ENCODE results near the gene RPL10.
"Not testable (repeated sequence)": the region's sequence is repeated elsewhere in the genome, so short reads cannot be mapped to it uniquely, and the experiment has no call there.

RPL10 gene

DNA sequence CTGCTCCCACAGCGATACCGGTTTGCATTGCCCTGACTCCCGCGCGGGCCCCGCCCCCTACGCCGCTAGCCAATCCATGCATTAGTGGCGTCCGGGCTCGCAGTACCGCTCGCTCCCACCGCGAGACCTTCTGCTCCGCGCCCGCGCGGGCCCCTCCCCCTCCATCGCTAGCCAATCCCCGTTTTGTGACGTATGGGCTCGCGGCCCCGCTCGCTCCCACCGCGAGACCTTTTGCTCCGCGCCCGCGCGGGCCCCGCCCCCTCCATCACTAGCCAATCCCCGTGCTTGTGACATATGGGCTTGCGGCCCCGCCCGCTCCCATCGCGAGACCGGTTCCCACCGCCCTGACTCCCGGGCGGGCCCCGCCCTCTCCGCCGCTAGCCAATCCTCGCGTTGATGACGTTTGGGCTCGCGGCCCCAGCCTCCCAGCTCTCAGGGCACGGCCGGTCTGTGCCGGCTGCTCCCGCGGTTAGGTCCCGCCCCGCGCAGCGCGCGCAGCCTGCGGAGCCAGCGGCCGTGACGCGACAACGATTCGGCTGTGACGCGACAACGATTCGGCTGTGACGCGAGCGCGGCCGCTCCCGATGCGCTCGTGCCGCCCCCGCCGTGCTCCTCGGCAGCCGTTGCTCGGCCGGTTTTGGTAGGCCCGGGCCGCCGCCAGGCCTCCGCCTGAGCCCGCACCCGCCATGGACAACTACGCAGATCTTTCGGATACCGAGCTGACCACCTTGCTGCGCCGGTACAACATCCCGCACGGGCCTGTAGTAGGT is 19.2 kb upstream of the RPL10 start, which contains the start of gene EMD:
Gene EMD (plus strand): TSS at position 497 of the 770 bp plus-strand sequence. CDS start 190 bp downstream, at position 687.
- no peak within 1 kb of the TSS for H2AFZ ChIP-seq (ENCODE audit: low read length, unreplicated experiment)
- H3K36me3 ChIP-seq (ENCODE audit: insufficient read depth, low read length): no peaks in the 10 kb centered on the region
- H3K27ac ChIP-seq (ENCODE audit: low read depth, low read length): peak within 1 kb of the TSS; percentile 97
- H3K4me3 ChIP-seq (ENCODE audit: low read depth, low read length): peak within 1 kb of the TSS; percentile 94
- H3K79me2 ChIP-seq (ENCODE audit: control insufficient read depth, insufficient read depth, low read length, unreplicated experiment): peaks cover 16% of the 10 kb centered on the region
- H3K4me1 ChIP-seq (ENCODE audit: control insufficient read depth, insufficient read depth, low read length, unreplicated experiment): peaks cover 6% of the 10 kb centered on the region
- no peaks in the 10 kb centered on the region for H3K27me3 ChIP-seq (ENCODE audit: insufficient read depth, low read length)

DNA sequence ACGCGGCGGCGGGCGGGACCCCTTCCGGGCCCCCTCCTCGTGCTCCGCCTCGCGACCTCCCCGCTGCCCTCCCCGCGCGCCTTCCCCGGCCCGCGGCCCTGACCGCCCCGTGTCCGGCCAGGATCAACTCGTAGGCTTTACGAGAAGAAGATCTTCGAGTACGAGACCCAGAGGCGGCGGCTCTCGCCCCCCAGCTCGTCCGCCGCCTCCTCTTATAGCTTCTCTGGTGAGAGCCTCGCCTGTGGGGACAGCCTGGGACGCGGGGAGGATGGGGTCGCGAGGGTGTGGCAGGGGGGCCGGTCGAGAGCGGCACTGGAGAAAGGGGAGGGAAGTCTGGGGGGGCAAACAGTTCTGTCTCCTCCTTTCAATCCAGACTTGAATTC is 18.6 kb upstream of the RPL10 start:
- Histone ChIP-seq H3K27me3 (ENCODE audit: insufficient read depth, low read length) (no peaks in the 10 kb centered on the region), H2AFZ (ENCODE audit: low read length, unreplicated experiment) (no peak overlapping the region), H3K36me3 (ENCODE audit: insufficient read depth, low read length) (no peaks in the 10 kb centered on the region), H3K4me1 (ENCODE audit: control insufficient read depth, insufficient read depth, low read length, unreplicated experiment) (peaks cover 6% of the 10 kb centered on the region), H3K4me3 (ENCODE audit: low read depth, low read length) (peak overlapping the region; percentile 94), H3K79me2 (ENCODE audit: control insufficient read depth, insufficient read depth, low read length, unreplicated experiment) (peaks cover 16% of the 10 kb centered on the region), H3K27ac (ENCODE audit: low read depth, low read length) (peak overlapping the region; percentile 94)

DNA sequence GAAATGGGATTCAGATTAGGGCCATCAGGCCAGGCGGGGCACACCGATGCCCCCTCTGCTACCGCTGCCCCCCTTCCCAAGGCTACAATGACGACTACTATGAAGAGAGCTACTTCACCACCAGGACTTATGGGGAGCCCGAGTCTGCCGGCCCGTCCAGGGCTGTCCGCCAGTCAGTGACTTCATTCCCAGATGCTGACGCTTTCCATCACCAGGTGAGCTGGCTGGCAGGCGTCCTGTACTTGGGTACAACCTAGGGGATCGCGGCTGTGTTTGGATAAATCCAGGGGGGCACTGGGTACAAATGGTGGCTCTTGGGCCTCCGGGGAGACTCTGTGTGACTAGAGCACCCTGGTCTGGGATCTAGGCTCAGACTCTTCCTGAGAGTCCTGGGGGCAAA is 18.0 kb upstream of the RPL10 start:
- Histone ChIP-seq H3K36me3 (ENCODE audit: insufficient read depth, low read length) (no peaks in the 10 kb centered on the region), H2AFZ (ENCODE audit: low read length, unreplicated experiment) (no peak overlapping the region), H3K27ac (ENCODE audit: low read depth, low read length) (peak overlapping the region; percentile 94), H3K4me1 (ENCODE audit: control insufficient read depth, insufficient read depth, low read length, unreplicated experiment) (peaks cover 6% of the 10 kb centered on the region), H3K4me3 (ENCODE audit: low read depth, low read length) (peak overlapping the region; percentile 94), H3K79me2 (ENCODE audit: control insufficient read depth, insufficient read depth, low read length, unreplicated experiment) (peaks cover 16% of the 10 kb centered on the region), H3K27me3 (ENCODE audit: insufficient read depth, low read length) (no peaks in the 10 kb centered on the region)

DNA sequence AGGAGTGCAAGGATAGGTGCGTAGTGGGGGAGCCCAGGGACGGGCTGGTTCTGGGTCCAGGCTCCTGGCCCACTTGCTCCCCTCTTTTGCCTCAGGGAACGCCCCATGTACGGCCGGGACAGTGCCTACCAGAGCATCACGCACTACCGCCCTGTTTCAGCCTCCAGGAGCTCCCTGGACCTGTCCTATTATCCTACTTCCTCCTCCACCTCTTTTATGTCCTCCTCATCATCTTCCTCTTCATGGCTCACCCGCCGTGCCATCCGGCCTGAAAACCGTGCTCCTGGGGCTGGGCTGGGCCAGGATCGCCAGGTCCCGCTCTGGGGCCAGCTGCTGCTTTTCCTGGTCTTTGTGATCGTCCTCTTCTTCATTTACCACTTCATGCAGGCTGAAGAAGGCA is 17.4 kb upstream of the RPL10 start:
- Histone ChIP-seq H3K4me1 (ENCODE audit: control insufficient read depth, insufficient read depth, low read length, unreplicated experiment) (peaks cover 6% of the 10 kb centered on the region), H3K4me3 (ENCODE audit: low read depth, low read length) (peak overlapping the region; percentile 94), H3K36me3 (ENCODE audit: insufficient read depth, low read length) (no peaks in the 10 kb centered on the region), H3K27me3 (ENCODE audit: insufficient read depth, low read length) (no peaks in the 10 kb centered on the region), H2AFZ (ENCODE audit: low read length, unreplicated experiment) (no peak overlapping the region), H3K27ac (ENCODE audit: low read depth, low read length) (no peak overlapping the region; the same call in 1 of the 2 replicates), H3K79me2 (ENCODE audit: control insufficient read depth, insufficient read depth, low read length, unreplicated experiment) (peaks cover 16% of the 10 kb centered on the region)

DNA sequence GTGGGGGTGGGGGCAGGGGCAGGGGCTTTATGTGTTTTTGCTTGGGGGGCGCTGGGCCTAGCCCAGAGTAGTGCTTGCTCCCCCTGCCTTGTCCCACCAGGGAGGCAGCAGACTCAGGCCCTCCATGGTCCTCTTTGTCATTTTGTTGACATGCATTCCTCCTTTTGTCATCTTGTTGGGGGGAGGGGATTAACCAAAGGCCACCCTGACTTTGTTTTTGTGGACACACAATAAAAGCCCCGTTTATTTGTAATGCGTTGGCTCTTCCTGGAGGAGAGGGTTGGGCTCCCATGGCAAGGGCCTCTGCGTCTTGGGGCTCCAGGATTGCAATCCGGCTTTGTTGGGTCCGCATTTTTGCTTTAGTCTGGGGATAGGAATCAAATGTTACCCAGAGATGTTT is 16.9 kb upstream of the RPL10 start:
- Histone ChIP-seq H3K27ac (ENCODE audit: low read depth, low read length) (no peak overlapping the region), H3K4me1 (ENCODE audit: control insufficient read depth, insufficient read depth, low read length, unreplicated experiment) (peaks cover 6% of the 10 kb centered on the region), H3K4me3 (ENCODE audit: low read depth, low read length) (no peak overlapping the region), H3K79me2 (ENCODE audit: control insufficient read depth, insufficient read depth, low read length, unreplicated experiment) (peaks cover 16% of the 10 kb centered on the region), H3K36me3 (ENCODE audit: insufficient read depth, low read length) (no peaks in the 10 kb centered on the region), H2AFZ (ENCODE audit: low read length, unreplicated experiment) (no peak overlapping the region), H3K27me3 (ENCODE audit: insufficient read depth, low read length) (no peaks in the 10 kb centered on the region)

DNA sequence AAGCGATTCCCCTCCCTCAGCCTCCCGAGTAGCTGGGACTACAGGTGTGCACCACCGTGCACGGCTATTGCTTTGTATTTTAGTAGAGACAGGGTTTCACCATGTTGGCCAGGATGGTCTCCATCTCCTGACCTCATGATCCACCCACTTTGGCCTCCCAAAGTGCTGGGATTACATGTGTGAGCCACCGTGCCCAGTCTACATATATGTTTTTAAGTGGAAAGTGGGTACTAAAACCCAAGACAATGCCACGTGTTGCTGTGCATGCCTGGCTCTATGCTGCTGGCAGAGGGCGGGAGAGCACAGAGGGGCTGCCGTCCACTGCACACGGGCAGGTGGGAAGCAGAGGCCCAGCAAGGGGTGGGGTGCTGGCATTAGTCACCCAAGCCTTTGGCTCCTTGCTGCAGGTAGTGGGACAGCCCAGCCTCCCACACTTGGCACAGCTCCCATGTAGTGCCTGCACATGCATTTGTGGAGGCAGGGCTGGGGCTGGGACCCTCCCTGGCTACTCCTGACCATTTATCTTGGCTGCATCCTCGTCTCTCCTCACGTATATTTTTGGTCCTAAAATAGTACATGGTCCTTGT is 15.6 kb upstream of the RPL10 start:
- Histone ChIP-seq H3K36me3 (ENCODE audit: insufficient read depth, low read length) (no peaks in the 10 kb centered on the region), H3K27ac (ENCODE audit: low read depth, low read length) (no peak overlapping the region), H2AFZ (ENCODE audit: low read length, unreplicated experiment) (no peak overlapping the region), H3K4me3 (ENCODE audit: low read depth, low read length) (no peak overlapping the region), H3K79me2 (ENCODE audit: control insufficient read depth, insufficient read depth, low read length, unreplicated experiment) (peaks cover 16% of the 10 kb centered on the region), H3K27me3 (ENCODE audit: insufficient read depth, low read length) (no peaks in the 10 kb centered on the region), H3K4me1 (ENCODE audit: control insufficient read depth, insufficient read depth, low read length, unreplicated experiment) (peaks cover 2% of the 10 kb centered on the region)

DNA sequence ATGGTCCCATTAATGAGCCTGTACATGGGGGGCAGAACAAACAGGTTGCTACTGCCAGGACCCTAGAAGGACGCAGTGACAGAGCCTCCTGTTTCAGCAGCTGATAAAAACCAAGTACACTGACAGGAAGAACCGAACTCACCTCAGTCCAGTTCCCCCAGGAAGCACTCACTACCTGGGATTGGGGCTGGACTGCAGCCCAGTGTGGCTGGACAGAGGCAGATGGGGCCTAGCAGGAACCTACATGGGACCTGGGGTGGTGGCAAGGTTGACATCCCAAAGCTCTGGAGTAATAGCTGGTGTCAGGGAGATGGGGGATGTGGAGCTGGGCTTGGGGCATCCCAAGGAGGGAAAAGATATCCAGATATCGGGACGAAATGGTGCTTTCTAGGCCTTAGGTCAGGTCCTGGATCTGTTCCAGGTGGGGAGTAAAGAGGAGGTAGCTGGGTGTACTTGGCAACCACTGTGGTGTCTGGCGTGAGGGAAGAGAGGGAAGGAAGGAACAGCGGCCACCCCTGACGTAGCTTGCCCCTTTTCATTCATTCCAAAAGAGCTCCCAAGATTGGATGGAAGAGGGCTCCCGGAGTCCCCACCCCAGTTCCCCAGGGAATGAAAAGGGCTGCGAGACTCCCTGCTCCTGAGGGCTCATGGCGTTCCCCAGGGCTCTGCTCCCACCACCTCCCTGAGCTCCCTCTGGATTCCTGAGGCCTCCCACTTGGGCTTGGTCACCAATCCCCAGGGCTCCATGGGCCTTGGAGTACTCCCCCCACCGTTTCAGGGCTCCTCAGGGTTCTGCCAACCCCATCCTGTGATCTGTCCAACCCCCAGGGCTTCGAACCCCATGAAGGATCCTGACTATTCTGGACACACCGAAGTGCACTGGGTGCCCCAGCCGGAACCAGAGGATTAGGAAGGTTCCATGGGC is 14.6 kb upstream of the RPL10 start:
- H3K36me3 ChIP-seq (ENCODE audit: insufficient read depth, low read length): no peaks in the 10 kb centered on the region
- no peak overlapping the region for H3K27ac ChIP-seq (ENCODE audit: low read depth, low read length)
- H3K27me3 ChIP-seq (ENCODE audit: insufficient read depth, low read length): no peaks in the 10 kb centered on the region
- no peak overlapping the region for H2AFZ ChIP-seq (ENCODE audit: low read length, unreplicated experiment)
- peaks cover 2% of the 10 kb centered on the region for H3K4me1 ChIP-seq (ENCODE audit: control insufficient read depth, insufficient read depth, low read length, unreplicated experiment)
- H3K79me2 ChIP-seq (ENCODE audit: control insufficient read depth, insufficient read depth, low read length, unreplicated experiment): peaks cover 16% of the 10 kb centered on the region
- no peak overlapping the region for H3K4me3 ChIP-seq (ENCODE audit: low read depth, low read length)

DNA sequence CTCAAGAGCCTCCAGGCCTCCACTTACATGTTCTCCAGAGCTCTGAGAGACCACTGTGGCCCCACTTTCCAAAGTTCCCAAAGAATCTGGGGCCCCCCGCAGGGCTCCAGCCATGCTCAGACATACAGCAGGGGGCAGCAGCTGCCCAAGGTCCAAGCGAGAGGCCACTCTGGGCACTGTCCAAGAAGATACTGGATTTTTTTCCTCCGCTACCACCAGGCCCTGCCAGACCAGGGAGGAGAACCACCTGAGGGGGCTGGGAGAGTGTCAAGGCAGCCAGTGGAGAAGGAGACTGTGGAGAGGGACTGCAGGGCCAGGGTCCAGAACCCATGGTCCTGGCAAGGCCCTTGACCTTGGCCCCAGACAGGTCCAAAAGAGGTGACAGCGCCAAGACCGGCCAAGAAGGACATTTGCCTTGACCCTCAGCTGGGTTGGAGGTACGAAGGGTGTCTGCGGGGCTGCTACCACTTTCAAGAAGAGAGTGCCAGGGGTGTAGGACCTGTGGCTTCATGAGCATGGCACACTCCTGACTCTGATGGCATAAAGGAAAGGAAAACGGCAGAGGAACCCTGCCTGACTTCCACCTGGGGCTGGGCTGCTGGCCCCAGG is 13.8 kb upstream of the RPL10 start:
- H2AFZ ChIP-seq (ENCODE audit: low read length, unreplicated experiment): no peak overlapping the region
- H3K27me3 ChIP-seq (ENCODE audit: insufficient read depth, low read length): no peaks in the 10 kb centered on the region
- peaks cover 16% of the 10 kb centered on the region for H3K79me2 ChIP-seq (ENCODE audit: control insufficient read depth, insufficient read depth, low read length, unreplicated experiment)
- H3K4me1 ChIP-seq (ENCODE audit: control insufficient read depth, insufficient read depth, low read length, unreplicated experiment): peaks cover 2% of the 10 kb centered on the region
- no peaks in the 10 kb centered on the region for H3K36me3 ChIP-seq (ENCODE audit: insufficient read depth, low read length)
- no peak overlapping the region for H3K4me3 ChIP-seq (ENCODE audit: low read depth, low read length)
- no peak overlapping the region for H3K27ac ChIP-seq (ENCODE audit: low read depth, low read length)

DNA sequence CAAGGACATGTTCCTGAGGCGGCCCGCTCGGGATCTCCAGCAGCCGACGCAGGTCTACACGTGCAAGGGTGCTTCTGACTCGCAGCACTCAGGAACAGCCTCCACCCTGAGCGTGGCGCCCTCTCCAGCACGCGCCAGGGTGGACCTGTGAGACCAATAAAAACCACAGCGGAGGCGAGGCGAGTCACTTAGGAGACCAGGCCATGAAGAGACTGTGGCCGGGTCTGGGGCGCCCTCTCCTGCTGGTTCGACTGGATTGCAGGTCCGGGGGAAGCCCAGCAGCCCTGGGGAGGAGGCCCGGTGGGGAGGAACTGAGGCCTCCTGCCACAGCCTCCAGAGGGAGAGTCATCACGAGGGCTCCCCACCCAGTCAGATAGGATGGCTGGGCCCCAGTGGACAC is 10.1 kb upstream of the RPL10 start:
- not testable (repeated sequence) for H3K36me3 ChIP-seq (ENCODE audit: insufficient read depth, low read length); H3K4me3 ChIP-seq (ENCODE audit: low read depth, low read length); H3K27me3 ChIP-seq (ENCODE audit: insufficient read depth, low read length); H3K27ac ChIP-seq (ENCODE audit: low read depth, low read length); H3K4me1 ChIP-seq (ENCODE audit: control insufficient read depth, insufficient read depth, low read length, unreplicated experiment); H3K79me2 ChIP-seq (ENCODE audit: control insufficient read depth, insufficient read depth, low read length, unreplicated experiment); H2AFZ ChIP-seq (ENCODE audit: low read length, unreplicated experiment)

DNA sequence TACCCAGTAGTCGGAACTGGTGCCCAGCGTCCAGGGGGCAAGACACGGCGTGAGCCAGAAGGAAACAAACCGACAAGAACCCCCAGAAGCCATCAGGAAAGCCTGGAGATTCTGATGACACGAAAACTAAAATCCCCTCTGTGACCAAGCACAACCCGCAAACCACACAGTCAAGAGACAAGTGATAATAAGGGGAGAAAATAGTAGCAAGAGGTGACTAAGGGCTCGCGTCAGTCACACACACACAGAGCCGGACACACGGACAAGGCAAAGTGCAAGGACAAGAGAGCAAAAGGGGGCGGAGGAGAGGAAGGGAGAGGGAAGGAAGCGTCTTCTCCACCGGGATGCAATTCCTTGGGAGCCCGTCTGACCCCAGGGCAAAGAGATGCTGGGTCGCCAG is 9.5 kb upstream of the RPL10 start:
- not testable (repeated sequence) for H3K27me3 ChIP-seq (ENCODE audit: insufficient read depth, low read length); H3K4me1 ChIP-seq (ENCODE audit: control insufficient read depth, insufficient read depth, low read length, unreplicated experiment); H3K4me3 ChIP-seq (ENCODE audit: low read depth, low read length); H3K27ac ChIP-seq (ENCODE audit: low read depth, low read length); H3K79me2 ChIP-seq (ENCODE audit: control insufficient read depth, insufficient read depth, low read length, unreplicated experiment); H2AFZ ChIP-seq (ENCODE audit: low read length, unreplicated experiment); H3K36me3 ChIP-seq (ENCODE audit: insufficient read depth, low read length)
